Stimulated activated effector memory CD8-positive, alpha-beta T cell treated with anti-CD3 and anti-CD28 coated beads, Interleukin-12 subunit alpha, Interleukin-12 subunit beta, amount 100 ng/mL, for 72 hours (primary cell): Measurements from ENCODE around the gene CACNA2D3.

ENCODE experiments used
- ATAC-seq: fragments of 150-1000 bp; cut with Tn5 transposase; 2 replicates; pipeline ENCODE4 v1.10.0; 2021
- DNase-seq, 2 donors: peaks; one replicate each; pipeline ENCODE4 v3.0.0; 2021 to 2022; ENCODE audit warnings: low spot score in 2 of 2
- H3K27ac Mint-ChIP-seq: one replicate; pipeline ENCODE4 v1.8.0; 2022; ENCODE audit warnings: mild to moderate bottlenecking, mixed read lengths
- H3K36me3 Mint-ChIP-seq: one replicate; pipeline ENCODE4 v1.8.0; 2022; ENCODE audit warnings: mild to moderate bottlenecking, mixed read lengths
- H3K4me1 Mint-ChIP-seq: one replicate; pipeline ENCODE4 v1.8.0; 2022; ENCODE audit warnings: mixed read lengths
- H3K4me3 Mint-ChIP-seq: one replicate; pipeline ENCODE4 v1.8.0; 2022; ENCODE audit warnings: mild to moderate bottlenecking, mixed read lengths
- H3K9me3 Mint-ChIP-seq: one replicate; pipeline ENCODE4 v1.8.0; 2022; ENCODE audit warnings: mixed read lengths

The CACNA2D3 gene

DNA sequence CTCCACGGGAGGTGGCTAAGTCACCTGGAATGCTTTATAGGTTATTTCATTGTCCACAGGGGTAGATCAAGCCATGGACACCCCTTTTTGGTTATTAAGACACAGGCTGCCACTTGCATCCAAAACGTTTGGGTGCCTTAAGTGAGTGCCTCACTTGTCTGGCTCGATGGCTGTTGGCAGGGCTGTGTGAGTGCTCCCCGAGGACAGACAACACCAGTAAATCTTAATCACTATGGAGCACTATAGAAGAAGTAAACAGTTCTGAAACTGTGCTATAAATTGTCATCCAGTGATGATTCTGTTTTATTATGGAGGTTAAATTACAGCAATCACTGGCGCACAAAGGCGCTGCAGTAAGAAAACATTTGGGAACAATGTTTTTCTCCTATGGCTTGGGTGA is 215.5 kb downstream of the CACNA2D3 start:
- Mint-ChIP-seq H3K36me3 (no peaks in the 10 kb centered on the region), H3K4me1 (no peaks in the 10 kb centered on the region), H3K27ac (no peak overlapping the region), H3K9me3 (no peaks in the 10 kb centered on the region), H3K4me3 (no peak overlapping the region)
- no peak for DNase-seq
- no peak for ATAC-seq

DNA sequence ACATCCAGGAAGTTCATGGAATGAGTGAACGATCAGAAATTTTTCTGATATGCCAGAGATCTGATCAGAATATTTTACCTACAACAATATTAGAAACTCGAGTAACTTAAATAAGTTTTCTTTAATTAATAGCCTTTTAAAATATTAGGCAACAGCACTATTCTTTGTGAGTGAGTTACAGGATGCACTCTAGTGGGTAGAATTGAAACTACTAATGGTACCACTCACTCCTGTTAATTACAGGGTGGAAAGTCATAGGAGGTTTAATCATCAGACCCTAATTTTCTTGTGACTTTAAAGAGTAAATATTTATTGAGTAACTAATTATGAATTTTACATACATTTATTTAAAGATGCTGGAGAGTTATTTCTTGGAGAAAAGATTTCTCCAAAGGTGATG is 217.3 kb downstream of the CACNA2D3 start:
- no peak overlapping the region for H3K27ac Mint-ChIP-seq
- ATAC-seq (no peak), DNase-seq (no peak)
- H3K4me1 Mint-ChIP-seq: no peaks in the 10 kb centered on the region
- H3K9me3 Mint-ChIP-seq: no peaks in the 10 kb centered on the region
- no peaks in the 10 kb centered on the region for H3K36me3 Mint-ChIP-seq
- H3K4me3 Mint-ChIP-seq: no peak overlapping the region

DNA sequence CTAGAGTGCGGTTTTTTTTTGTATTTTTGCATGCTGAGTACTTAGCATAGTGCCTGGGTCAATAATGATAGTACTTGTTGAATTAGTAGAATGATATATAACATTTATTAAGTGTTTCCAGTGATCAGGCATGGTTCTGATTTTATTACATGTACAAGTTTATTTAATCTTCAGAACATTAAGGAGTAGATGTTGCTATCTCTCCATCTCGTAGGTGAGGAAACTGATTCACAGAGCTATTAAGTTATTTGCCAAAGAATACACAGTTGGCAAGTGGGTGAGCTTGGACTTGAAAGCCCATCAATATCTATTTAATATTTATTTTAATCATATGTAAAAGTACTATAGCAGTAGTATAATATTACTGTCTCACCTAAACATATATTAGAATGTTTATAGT is 219.5 kb downstream of the CACNA2D3 start:
- Mint-ChIP-seq H3K27ac (no peak overlapping the region), H3K4me1 (no peaks in the 10 kb centered on the region), H3K4me3 (no peak overlapping the region)

GRCh38 chr3:54342676-54343075 is 220.3 kb downstream of the CACNA2D3 start:
- H3K36me3 Mint-ChIP-seq: no peaks in the 10 kb centered on the region
- no peaks in the 10 kb centered on the region for H3K9me3 Mint-ChIP-seq
- no peak overlapping the region for H3K4me3 Mint-ChIP-seq
- DNase-seq (no peak), ATAC-seq (no peak)
- no peak overlapping the region for H3K27ac Mint-ChIP-seq
- H3K4me1 Mint-ChIP-seq: no peaks in the 10 kb centered on the region

More for the DNA sequence above, 219.5 kb downstream of the CACNA2D3 start:
- ATAC-seq: no peak
- DNase-seq: no peak
- Mint-ChIP-seq H3K9me3 (no peaks in the 10 kb centered on the region), H3K36me3 (no peaks in the 10 kb centered on the region)

- Mint-ChIP-seq H3K4me3 (no peak overlapping the region), H3K9me3 (no peaks in the 10 kb centered on the region), H3K27ac (no peak overlapping the region), H3K4me1 (no peaks in the 10 kb centered on the region), H3K36me3 (no peaks in the 10 kb centered on the region)
- DNase-seq: no peak
- ATAC-seq: no peak
Observed at GRCh38 chr3:54343495-54343894, 221.1 kb downstream of the CACNA2D3 start.

- DNase-seq (no peak), ATAC-seq (no peak)
- H3K27ac Mint-ChIP-seq: no peak overlapping the region
- no peaks in the 10 kb centered on the region for H3K4me1 Mint-ChIP-seq
- no peak overlapping the region for H3K4me3 Mint-ChIP-seq
- H3K9me3 Mint-ChIP-seq: no peaks in the 10 kb centered on the region
- H3K36me3 Mint-ChIP-seq: no peaks in the 10 kb centered on the region
Observed at GRCh38 chr3:54344601-54345231, 222.4 kb downstream of the CACNA2D3 start.

GRCh38 chr3:54345847-54346375 is 223.6 kb downstream of the CACNA2D3 start:
- Mint-ChIP-seq H3K9me3 (no peaks in the 10 kb centered on the region), H3K27ac (no peak overlapping the region), H3K4me1 (no peaks in the 10 kb centered on the region), H3K36me3 (no peaks in the 10 kb centered on the region), H3K4me3 (no peak overlapping the region)
- DNase-seq (no peak), ATAC-seq (no peak)

DNA sequence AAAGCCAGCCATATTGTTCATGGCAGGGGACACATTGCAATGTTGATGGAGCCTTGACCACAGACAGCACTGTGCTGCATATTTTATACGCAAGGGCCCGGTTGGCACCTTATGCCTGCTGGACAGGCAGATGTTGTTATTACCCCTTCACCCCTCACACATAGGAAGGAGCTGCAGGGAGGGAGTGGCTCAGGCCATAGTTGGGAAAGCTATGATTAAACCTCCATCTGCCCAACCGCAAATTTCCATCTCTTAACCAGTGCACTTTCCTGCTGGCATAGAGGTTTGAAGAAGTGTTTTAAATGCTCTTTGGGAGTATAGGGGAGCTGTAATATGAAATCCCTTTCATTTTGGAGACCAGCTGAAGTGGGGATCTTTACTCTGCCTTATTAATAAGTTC is 224.7 kb downstream of the CACNA2D3 start:
- Mint-ChIP-seq H3K9me3 (no peaks in the 10 kb centered on the region), H3K4me3 (no peak overlapping the region), H3K4me1 (no peaks in the 10 kb centered on the region), H3K27ac (no peak overlapping the region), H3K36me3 (no peaks in the 10 kb centered on the region)
- no peak for ATAC-seq
- DNase-seq: no peak

DNA sequence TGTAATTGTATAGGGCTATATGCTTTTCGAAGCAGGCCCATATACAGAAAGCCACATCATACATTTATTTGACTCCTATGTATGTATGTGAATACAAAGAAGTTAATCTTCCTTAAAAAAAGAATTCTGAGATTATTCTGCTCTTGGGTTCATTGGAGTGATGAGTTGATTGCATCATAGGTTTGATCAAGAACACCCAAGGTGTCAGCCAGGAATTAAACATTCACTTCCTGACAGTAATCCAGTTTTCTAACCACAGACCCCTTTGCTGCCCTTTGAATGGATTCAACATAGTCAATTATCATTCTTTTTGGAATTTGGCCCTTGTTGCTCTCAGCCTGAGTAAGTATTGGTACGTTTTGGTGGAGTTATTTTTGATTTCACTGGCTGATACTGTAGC is 225.6 kb downstream of the CACNA2D3 start:
- H3K27ac Mint-ChIP-seq: no peak overlapping the region
- H3K36me3 Mint-ChIP-seq: no peaks in the 10 kb centered on the region
- ATAC-seq: no peak
- DNase-seq: no peak
- no peaks in the 10 kb centered on the region for H3K4me1 Mint-ChIP-seq
- no peak overlapping the region for H3K4me3 Mint-ChIP-seq
- H3K9me3 Mint-ChIP-seq: no peaks in the 10 kb centered on the region

DNA sequence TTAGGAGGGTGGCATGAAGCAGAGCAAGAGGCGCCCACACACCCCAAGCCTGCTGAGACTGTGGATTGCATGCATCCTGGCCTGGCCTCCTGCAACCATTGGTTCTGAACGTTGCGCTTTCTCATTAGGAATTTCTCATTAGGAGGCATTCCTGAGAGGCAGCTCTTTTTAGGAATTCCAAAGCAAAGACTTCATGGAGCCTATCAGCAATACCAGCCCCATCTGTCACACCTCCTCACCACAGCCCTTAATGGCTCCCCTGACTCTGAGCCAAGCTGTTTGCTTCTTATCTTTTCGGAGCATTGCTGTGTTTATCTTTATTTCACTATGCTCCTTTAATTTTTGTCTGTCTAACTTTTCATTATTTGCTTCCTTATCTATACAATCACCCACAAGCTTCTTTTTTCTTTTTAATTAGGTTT is 226.9 kb downstream of the CACNA2D3 start:
- no peaks in the 10 kb centered on the region for H3K4me1 Mint-ChIP-seq
- no peaks in the 10 kb centered on the region for H3K36me3 Mint-ChIP-seq
- DNase-seq: no peak
- no peak overlapping the region for H3K4me3 Mint-ChIP-seq
- H3K27ac Mint-ChIP-seq: no peak overlapping the region
- no peaks in the 10 kb centered on the region for H3K9me3 Mint-ChIP-seq
- no peak for ATAC-seq

DNA sequence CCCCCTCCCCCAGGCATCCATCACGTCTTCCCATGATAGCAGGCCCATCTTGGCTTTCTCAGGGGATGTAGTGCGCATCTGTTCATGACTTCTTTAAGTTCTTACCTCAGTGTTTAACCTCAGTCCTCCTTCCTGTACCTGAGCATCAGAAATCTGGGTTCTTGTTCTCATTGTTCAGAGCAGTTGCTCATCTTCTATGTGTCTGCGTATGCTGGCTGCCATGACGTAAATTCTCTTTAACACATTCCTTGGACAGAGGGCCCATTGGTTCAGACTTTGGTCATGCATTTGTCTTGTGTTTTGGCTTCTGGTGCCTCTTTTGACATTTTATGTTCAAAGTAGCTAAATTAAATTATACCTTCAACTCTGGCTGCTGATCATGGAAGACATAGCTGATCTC is 227.3 kb downstream of the CACNA2D3 start:
- Mint-ChIP-seq H3K27ac (no peak overlapping the region), H3K36me3 (no peaks in the 10 kb centered on the region), H3K4me1 (no peaks in the 10 kb centered on the region), H3K4me3 (no peak overlapping the region), H3K9me3 (no peaks in the 10 kb centered on the region)
- no peak for DNase-seq
- ATAC-seq: no peak

- no peaks in the 10 kb centered on the region for H3K36me3 Mint-ChIP-seq
- no peak overlapping the region for H3K27ac Mint-ChIP-seq
- peaks cover 4% of the 10 kb centered on the region for H3K9me3 Mint-ChIP-seq
- no peaks in the 10 kb centered on the region for H3K4me1 Mint-ChIP-seq
- DNase-seq (no peak), ATAC-seq (no peak)
- H3K4me3 Mint-ChIP-seq: no peak overlapping the region
Observed at GRCh38 chr3:54353546-54353945, 231.2 kb downstream of the CACNA2D3 start.

DNA sequence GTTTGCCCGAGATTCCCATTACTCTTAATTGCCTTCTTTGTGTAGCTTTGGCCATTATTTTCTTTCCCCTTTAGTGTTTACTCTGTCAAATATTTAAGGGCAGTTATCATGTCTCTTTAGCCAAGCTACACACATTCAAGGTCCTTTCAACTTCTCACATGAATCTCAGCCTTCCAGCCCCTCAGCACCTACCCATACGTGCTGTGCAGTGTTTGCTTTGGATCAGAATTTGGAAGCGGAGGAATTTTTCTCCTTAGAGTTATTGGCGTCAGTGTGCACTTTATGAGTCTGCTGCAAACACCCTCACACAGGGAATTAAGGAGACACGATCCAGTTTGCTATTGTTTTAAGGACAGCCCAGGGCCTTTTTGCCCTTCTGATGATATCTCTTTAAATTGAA is 231.6 kb downstream of the CACNA2D3 start:
- H3K4me3 Mint-ChIP-seq: no peak overlapping the region
- no peak for ATAC-seq
- H3K36me3 Mint-ChIP-seq: no peaks in the 10 kb centered on the region
- H3K4me1 Mint-ChIP-seq: no peaks in the 10 kb centered on the region
- peaks cover 4% of the 10 kb centered on the region for H3K9me3 Mint-ChIP-seq
- DNase-seq: no peak
- H3K27ac Mint-ChIP-seq: no peak overlapping the region

DNA sequence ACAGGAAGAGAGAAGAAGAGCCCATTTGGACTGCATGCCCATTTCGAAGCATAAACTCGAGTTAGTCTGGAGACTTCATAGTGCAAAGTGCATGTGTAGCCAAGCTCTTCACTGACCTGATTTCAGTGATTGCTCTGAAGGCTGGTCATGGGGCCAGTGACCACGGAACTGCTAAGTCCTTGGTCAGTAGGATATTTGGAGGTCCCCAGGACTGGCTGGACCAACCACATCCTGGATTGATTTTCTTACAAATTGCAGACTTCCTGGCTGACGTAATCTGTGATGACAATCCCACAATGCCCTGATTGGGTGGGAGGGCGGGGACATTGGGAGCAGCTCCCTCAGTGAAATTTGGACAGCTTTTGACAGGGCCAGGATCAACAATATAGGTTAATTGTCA is 233.4 kb downstream of the CACNA2D3 start:
- no peak overlapping the region for H3K4me3 Mint-ChIP-seq
- no peak for DNase-seq
- H3K4me1 Mint-ChIP-seq: no peaks in the 10 kb centered on the region
- no peak overlapping the region for H3K27ac Mint-ChIP-seq
- no peak for ATAC-seq
- H3K9me3 Mint-ChIP-seq: peaks cover 4% of the 10 kb centered on the region
- H3K36me3 Mint-ChIP-seq: no peaks in the 10 kb centered on the region

- Mint-ChIP-seq H3K4me3 (no peak overlapping the region), H3K9me3 (peaks cover 4% of the 10 kb centered on the region), H3K36me3 (no peaks in the 10 kb centered on the region), H3K4me1 (no peaks in the 10 kb centered on the region), H3K27ac (no peak overlapping the region)
- no peak for ATAC-seq
- DNase-seq: no peak
Observed at GRCh38 chr3:54356261-54357045, 234.1 kb downstream of the CACNA2D3 start.

DNA sequence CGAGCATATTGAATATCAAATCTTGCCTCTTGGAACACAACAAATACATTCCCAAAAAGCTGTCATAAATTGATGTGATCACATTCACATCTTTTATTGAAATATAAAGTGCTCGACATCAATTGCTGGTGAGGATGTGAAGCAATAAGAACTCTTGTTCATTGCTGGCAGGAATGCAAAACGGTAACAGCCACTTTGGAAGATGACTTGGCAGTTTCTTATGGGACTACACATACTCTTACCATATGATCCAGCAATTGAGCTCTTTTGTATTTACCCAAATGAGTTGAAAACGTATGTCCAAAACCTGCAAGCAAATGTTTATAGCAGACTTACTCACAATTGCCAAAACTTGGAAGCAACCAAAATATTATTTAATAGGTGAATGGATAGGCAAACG is 234.9 kb downstream of the CACNA2D3 start:
- H3K36me3 Mint-ChIP-seq: no peaks in the 10 kb centered on the region
- H3K4me3 Mint-ChIP-seq: no peak overlapping the region
- H3K27ac Mint-ChIP-seq: no peak overlapping the region
- no peaks in the 10 kb centered on the region for H3K4me1 Mint-ChIP-seq
- DNase-seq (no peak), ATAC-seq (no peak)
- peaks cover 4% of the 10 kb centered on the region for H3K9me3 Mint-ChIP-seq
